ENCODE data around the gene FOXO6. TPM values are rescaled to one million over a fixed set of nuclear protein-coding genes. Genes with fewer than 3 reads are reported as not detected.

The FOXO6 gene
- total and polyA plus RNA-seq, 2 of the 13 experiments (the other 11 are each of a cell fraction or from before 2014, with no cell fraction given) = 0.13 TPM; not detected in 1

DNA sequence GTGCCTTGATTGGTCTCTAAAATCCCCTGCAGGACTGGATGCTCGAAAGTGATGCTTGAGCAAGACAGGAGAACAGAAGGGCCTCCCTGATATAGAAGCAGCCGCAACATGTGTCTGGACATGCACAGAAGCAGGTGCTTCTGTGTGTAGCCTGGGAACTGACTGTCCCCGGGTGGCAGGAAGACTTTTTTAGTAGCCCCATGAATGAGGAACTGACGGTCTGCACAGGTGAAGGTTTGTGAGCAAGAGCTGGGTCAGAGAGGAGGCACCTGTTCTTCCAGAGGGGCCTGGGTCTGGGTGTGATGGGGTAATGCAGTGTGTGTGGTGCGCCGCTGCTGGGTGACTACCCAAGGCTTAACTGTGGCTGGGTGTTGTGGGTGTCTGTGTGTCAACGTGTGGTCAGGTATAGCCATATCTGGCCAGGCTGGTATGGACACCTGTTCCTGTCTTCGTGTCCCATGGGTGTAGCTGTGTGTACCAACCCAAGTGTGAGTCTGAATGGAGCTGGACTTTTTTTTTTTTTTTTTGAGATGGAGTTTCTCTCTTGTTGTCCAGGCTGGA, 39.1 kb upstream of the FOXO6 start:
- no peak overlapping the region for H3K4me2 ChIP-seq (ENCODE audit: low read depth, low read length)
- no TSS peak for BruUV-seq (replicated peaks)
- H3K9ac ChIP-seq (ENCODE audit: insufficient read depth, low read depth, low read length) = no peak overlapping the region
- H3K9me3 ChIP-seq (ENCODE audit: low read length) = no peaks in the 10 kb centered on the region
- no peaks in the 10 kb centered on the region for H4K20me1 ChIP-seq (ENCODE audit: insufficient read depth, low read length)
- TF ChIP-seq MXD4 (CRISPR knock-in tag; IDR thresholded peaks at IDR 0.05) = no peak
- no peak for TF ChIP-seq CHD4 (IDR thresholded peaks at IDR 0.05; ENCODE audit: borderline replicate concordance, low read length)
- no peak for TF ChIP-seq ZNF138 (CRISPR knock-in tag; IDR thresholded peaks at IDR 0.05; ENCODE audit: low read depth)
- TF ChIP-seq NFYB (CRISPR knock-in tag; IDR thresholded peaks at IDR 0.05) = no peak
- ChIA-PET CTCF (ENCODE audit: low intra/inter-chr PET ratio, low total read pairs) (interaction anchor here (1.6 to 2.7 kb wide), 3 partner anchors 94 to 111 kb away, joined by 6 to 24 read pairs (median 11); no protein-coding TSS in a partner anchor), POLR2A (no interaction called here)
- H3K27me3 ChIP-seq (ENCODE audit: control insufficient read depth in 1 of 2, insufficient read depth in 2 of 2, low read length in 2 of 2) = peaks cover 0 to 4% of the 10 kb centered on the region in 2 experiments; a peak in 2 of 5 replicates
- FAIRE-seq = no peak
- no peaks in the 10 kb centered on the region for H3K79me2 ChIP-seq (ENCODE audit: insufficient read depth, low read length)
- no peak overlapping the region for H2AFZ ChIP-seq (ENCODE audit: low read length)
- no peak for ATAC-seq
- intact Hi-C loops (cut with micrococcal nuclease; ENCODE audit: unreplicated experiment) (loop anchor here (2.0 kb wide), 1 partner anchor 111 kb away; no protein-coding TSS in a partner anchor), in situ Hi-C loops (cut with HindIII; ENCODE audit: extremely low pct_ligation_motif_present, low pct_unique_long_range_greater_than_20kb) (loop anchor here (5.0 kb wide), 1 partner anchor 110 kb away; no protein-coding TSS in a partner anchor)
- no peak overlapping the region for H3K4me3 ChIP-seq (replicated peaks in 1 of 3; ENCODE audit: insufficient read depth in 1 of 3, low read depth in 2 of 3, low read length in 3 of 3)
- no peaks in the 10 kb centered on the region for H3K36me3 ChIP-seq (replicated peaks in 1 of 2; ENCODE audit: control insufficient read depth in 1 of 2, insufficient read depth in 2 of 2, low read length in 2 of 2)
- no peak overlapping the region for H3K27ac ChIP-seq (ENCODE audit: extremely low read length, insufficient read depth, low read length)
- WGBS (ENCODE audit: low lambda C conversion rate) = 67% methylated on average over 6 of the region's 8 CpGs
- DNase-seq (ENCODE audit: low spot score) = no peak
- H3K4me1 ChIP-seq (ENCODE audit: insufficient read depth, low read length) = no peaks in the 10 kb centered on the region

DNA sequence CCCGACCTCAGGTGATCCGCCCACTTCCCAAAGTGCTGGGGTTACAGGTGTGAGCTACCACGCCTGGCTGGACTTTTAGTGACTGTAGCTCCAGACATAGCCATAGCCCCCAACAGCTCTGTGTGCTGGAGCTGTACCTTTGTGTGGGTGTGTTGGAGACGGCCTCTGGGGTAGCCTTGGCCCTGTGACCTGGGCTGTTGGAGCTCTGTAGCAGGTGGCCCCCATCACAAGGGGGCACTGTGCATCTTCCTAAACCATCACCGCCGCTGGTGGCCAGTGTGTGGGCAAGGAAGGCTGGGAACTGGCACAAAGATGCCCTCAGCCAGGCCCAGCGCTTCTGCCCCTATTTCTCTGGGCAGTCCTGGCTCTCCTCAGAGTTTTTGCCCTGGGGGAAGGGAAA, 38.4 kb upstream of the FOXO6 start:
- intact Hi-C loops (cut with micrococcal nuclease; ENCODE audit: unreplicated experiment) (loop anchor here (1.0 to 2.0 kb wide), 2 partner anchors 94 to 110 kb away; no protein-coding TSS in a partner anchor), in situ Hi-C loops (cut with HindIII; ENCODE audit: extremely low pct_ligation_motif_present, low pct_unique_long_range_greater_than_20kb) (loop anchor here (5.0 kb wide), 1 partner anchor 109 kb away; no protein-coding TSS in a partner anchor)
- POLR2A ChIA-PET = no interaction called here
- Histone ChIP-seq H4K20me1 (ENCODE audit: insufficient read depth, low read length) (no peaks in the 10 kb centered on the region), H3K9me3 (ENCODE audit: low read length) (no peaks in the 10 kb centered on the region), H3K9ac (ENCODE audit: insufficient read depth, low read depth, low read length) (no peak overlapping the region), H3K27me3 (ENCODE audit: control insufficient read depth in 1 of 2, insufficient read depth in 2 of 2, low read length in 2 of 2) (peaks cover 0 to 4% of the 10 kb centered on the region in 2 experiments; a peak in 2 of 5 replicates), H3K4me2 (ENCODE audit: low read depth, low read length) (no peak overlapping the region), H3K27ac (ENCODE audit: extremely low read length, insufficient read depth, low read length) (no peak overlapping the region), H3K36me3 (replicated peaks in 1 of 2; ENCODE audit: control insufficient read depth in 1 of 2, insufficient read depth in 2 of 2, low read length in 2 of 2) (no peaks in the 10 kb centered on the region), H3K4me3 (replicated peaks in 1 of 3; ENCODE audit: insufficient read depth in 1 of 3, low read depth in 2 of 3, low read length in 3 of 3) (no peak overlapping the region), H3K4me1 (ENCODE audit: insufficient read depth, low read length) (no peaks in the 10 kb centered on the region), H3K79me2 (ENCODE audit: insufficient read depth, low read length) (no peaks in the 10 kb centered on the region), H2AFZ (ENCODE audit: low read length) (no peak overlapping the region)
- peak; percentile 46 for DNase-seq (ENCODE audit: low spot score)
- no peak for FAIRE-seq
- ATAC-seq = peak; percentile 96
- CTCF ChIA-PET (ENCODE audit: low intra/inter-chr PET ratio, low total read pairs) = interaction anchor here (1.6 to 2.7 kb wide), 3 partner anchors 94 to 110 kb away, joined by 6 to 24 read pairs (median 11); no protein-coding TSS in a partner anchor
- BruUV-seq (replicated peaks) = no TSS peak
- 21% methylated on average over 7 of the region's 7 CpGs for WGBS (ENCODE audit: low lambda C conversion rate)
- TF ChIP-seq ZNF235 (CRISPR knock-in tag; IDR thresholded peaks at IDR 0.05; ENCODE audit: borderline replicate concordance) (no peak), EHMT2 (IDR thresholded peaks at IDR 0.05; ENCODE audit: borderline replicate concordance, low read depth, low read length) (no peak), SMC3 (IDR thresholded peaks at IDR 0.05; ENCODE audit: low read length) (peak; percentile 51; the same call in 1 of the 2 replicates), NR2F6 (IDR thresholded peaks at IDR 0.05) (peak; percentile 58), NR2F6 (CRISPR knock-in tag; IDR thresholded peaks at IDR 0.05) (peak; percentile 78), XRCC5 (optimal IDR thresholded peaks at IDR 0.05; ENCODE audit: low read length) (peak; percentile 39), MATR3 (CRISPR knock-in tag; IDR thresholded peaks at IDR 0.05) (no peak), HNRNPL (IDR thresholded peaks at IDR 0.05; ENCODE audit: low read depth, low read length) (peak; percentile 61; the same call in 1 of the 2 replicates), NR2F1 (CRISPR knock-in tag; IDR thresholded peaks at IDR 0.05) (peak; percentile 36 to 69; a peak in 2 of 4 replicates), MAZ (IDR thresholded peaks at IDR 0.05; ENCODE audit: borderline replicate concordance, low read depth, low read length) (no peak), MAZ (CRISPR knock-in tag; IDR thresholded peaks at IDR 0.05; ENCODE audit: low read depth) (0 out of 2 replicates have a peak, but pooled peaks have one; percentile 18), RAD21 (CRISPR knock-in tag; IDR thresholded peaks at IDR 0.05) (peak; percentile 83), STAG1 (CRISPR knock-in tag; IDR thresholded peaks at IDR 0.05) (peak; percentile 88), POLR2AphosphoS5 (IDR thresholded peaks at IDR 0.05; ENCODE audit: low read depth, low read length) (no peak)
- TF ChIP-seq, protein P1, sequence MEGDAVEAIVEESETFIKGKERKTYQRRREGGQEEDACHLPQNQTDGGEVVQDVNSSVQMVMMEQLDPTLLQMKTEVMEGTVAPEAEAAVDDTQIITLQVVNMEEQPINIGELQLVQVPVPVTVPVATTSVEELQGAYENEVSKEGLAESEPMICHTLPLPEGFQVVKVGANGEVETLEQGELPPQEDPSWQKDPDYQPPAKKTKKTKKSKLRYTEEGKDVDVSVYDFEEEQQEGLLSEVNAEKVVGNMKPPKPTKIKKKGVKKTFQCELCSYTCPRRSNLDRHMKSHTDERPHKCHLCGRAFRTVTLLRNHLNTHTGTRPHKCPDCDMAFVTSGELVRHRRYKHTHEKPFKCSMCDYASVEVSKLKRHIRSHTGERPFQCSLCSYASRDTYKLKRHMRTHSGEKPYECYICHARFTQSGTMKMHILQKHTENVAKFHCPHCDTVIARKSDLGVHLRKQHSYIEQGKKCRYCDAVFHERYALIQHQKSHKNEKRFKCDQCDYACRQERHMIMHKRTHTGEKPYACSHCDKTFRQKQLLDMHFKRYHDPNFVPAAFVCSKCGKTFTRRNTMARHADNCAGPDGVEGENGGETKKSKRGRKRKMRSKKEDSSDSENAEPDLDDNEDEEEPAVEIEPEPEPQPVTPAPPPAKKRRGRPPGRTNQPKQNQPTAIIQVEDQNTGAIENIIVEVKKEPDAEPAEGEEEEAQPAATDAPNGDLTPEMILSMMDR (CRISPR knock-in tag; IDR thresholded peaks at IDR 0.05) = peak; percentile 85

Measured in HepG2 (cell line).